ENCODE results near the gene CFAP20DC.

Gene CFAP20DC

DNA sequence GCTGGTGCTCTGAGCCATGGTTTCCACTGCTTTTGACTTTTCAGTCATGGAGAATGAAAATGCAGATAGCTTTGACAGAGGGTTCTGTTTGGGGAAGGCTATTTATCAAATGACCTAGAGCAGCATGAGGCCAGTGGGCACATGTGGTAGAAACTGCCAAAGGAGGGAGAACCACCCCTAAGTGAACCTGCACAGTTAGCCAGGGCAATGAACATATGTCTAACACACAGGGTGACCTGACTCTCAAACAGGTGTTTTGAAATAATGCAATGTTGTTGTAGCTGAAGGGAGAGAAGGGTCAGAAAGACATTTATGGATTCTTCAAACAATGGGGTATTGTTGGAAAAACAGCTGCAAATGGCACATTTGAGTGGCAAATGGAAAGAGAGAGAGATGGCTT, 208.9 kb downstream of the CFAP20DC start:
- no peak for DNase-seq (ENCODE audit: insufficient read length, low spot score)
- no peak for TF ChIP-seq PAX5 (IDR thresholded peaks at IDR 0.05; ENCODE audit: insufficient read depth, low read length, severe bottlenecking)
- TF ChIP-seq TAF1 (IDR thresholded peaks at IDR 0.05; ENCODE audit: low read depth, low read length): no peak
- no peak for TF ChIP-seq POLR2AphosphoS5 (IDR thresholded peaks at IDR 0.05; ENCODE audit: low read depth, low read length)
- TF ChIP-seq SPI1 (IDR thresholded peaks at IDR 0.05; ENCODE audit: low read depth, low read length): no peak
- TF ChIP-seq POU2F2 (IDR thresholded peaks at IDR 0.05; ENCODE audit: low read depth, low read length): no peak
- TF ChIP-seq POLR2A (IDR thresholded peaks at IDR 0.05; ENCODE audit: low read depth, low read length): no peak
- FAIRE-seq: no peak

DNA sequence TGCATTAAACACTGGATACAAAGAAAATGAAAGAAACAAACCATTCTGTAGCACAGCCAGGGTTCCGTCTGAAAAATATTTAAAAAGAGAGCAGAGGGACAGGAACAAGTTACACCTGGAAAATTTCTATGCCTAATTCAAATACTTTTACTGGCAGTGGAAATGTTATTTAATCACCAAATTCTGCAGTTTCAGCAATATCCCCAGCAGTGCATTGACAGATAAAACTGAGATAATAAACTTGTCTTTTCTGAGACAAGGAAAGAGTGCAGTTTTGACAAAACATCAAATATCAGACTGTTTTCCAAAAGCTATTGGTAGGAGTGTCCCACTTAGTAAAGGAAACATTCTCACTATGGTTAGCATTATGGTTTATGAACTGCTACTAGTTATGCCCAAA, 209.9 kb downstream of the CFAP20DC start:
- FAIRE-seq (no peak), DNase-seq (ENCODE audit: insufficient read length, low spot score) (no peak)
- TF ChIP-seq POLR2AphosphoS5 (IDR thresholded peaks at IDR 0.05; ENCODE audit: low read depth, low read length): no peak
- no peak for TF ChIP-seq POU2F2 (IDR thresholded peaks at IDR 0.05; ENCODE audit: low read depth, low read length)
- TF ChIP-seq POLR2A (IDR thresholded peaks at IDR 0.05; ENCODE audit: low read depth, low read length): no peak
- TF ChIP-seq SPI1 (IDR thresholded peaks at IDR 0.05; ENCODE audit: low read depth, low read length): no peak

DNA sequence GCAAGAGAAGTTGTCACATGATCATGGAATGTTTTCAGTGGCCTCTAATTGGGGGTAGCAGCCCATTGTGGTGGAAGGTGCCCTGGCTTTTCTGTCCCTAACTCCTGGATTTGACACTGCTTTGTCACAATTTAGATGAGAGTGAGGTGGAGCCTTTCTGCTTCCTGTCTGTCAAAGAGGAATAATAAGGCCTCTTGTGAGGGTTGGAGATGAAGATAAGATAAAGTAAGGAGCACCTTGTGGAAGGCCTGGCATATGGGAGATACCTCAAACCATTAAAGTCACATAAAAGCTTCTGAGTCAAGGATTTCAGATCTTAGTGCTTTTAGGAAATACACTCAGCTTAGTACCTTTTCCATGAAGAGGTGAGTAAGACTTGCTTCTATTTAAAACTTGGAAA, 210.6 kb downstream of the CFAP20DC start:
- TF ChIP-seq PAX5 (IDR thresholded peaks at IDR 0.05; ENCODE audit: insufficient read depth, low read length, severe bottlenecking): no peak
- TF ChIP-seq POLR2AphosphoS5 (IDR thresholded peaks at IDR 0.05; ENCODE audit: low read depth, low read length): no peak
- no peak for TF ChIP-seq POU2F2 (IDR thresholded peaks at IDR 0.05; ENCODE audit: low read depth, low read length)
- FAIRE-seq (no peak), DNase-seq (ENCODE audit: insufficient read length, low spot score) (no peak)

DNA sequence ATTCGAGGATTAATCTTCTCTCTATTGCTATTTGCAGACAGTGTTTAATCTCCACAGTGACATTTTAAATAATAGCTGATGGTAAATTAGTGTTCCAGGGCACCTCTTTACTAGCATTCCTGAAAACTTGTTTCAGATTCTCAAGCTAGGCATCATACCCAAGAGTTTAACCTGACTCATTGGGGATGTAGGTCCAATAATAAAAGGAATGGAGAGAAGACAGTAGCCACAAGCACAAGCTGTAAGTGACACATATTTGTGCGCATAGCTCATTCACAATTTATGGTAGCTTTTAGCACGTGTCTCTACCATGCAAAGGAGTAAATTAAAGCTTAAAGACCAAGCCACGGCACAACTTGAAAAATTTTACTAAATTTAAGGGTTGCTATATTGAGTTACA, 212.0 kb downstream of the CFAP20DC start:
- DNase-seq (ENCODE audit: insufficient read length, low spot score) (no peak), FAIRE-seq (no peak)
- TF ChIP-seq POLR2AphosphoS5 (IDR thresholded peaks at IDR 0.05; ENCODE audit: low read depth, low read length): no peak
- TF ChIP-seq POLR2A (IDR thresholded peaks at IDR 0.05; ENCODE audit: low read depth, low read length): no peak
- no peak for TF ChIP-seq PAX5 (IDR thresholded peaks at IDR 0.05; ENCODE audit: insufficient read depth, low read length, severe bottlenecking)
- TF ChIP-seq SPI1 (IDR thresholded peaks at IDR 0.05; ENCODE audit: low read depth, low read length): no peak
- TF ChIP-seq TAF1 (IDR thresholded peaks at IDR 0.05; ENCODE audit: low read depth, low read length): no peak
- TF ChIP-seq POU2F2 (IDR thresholded peaks at IDR 0.05; ENCODE audit: low read depth, low read length): no peak

DNA sequence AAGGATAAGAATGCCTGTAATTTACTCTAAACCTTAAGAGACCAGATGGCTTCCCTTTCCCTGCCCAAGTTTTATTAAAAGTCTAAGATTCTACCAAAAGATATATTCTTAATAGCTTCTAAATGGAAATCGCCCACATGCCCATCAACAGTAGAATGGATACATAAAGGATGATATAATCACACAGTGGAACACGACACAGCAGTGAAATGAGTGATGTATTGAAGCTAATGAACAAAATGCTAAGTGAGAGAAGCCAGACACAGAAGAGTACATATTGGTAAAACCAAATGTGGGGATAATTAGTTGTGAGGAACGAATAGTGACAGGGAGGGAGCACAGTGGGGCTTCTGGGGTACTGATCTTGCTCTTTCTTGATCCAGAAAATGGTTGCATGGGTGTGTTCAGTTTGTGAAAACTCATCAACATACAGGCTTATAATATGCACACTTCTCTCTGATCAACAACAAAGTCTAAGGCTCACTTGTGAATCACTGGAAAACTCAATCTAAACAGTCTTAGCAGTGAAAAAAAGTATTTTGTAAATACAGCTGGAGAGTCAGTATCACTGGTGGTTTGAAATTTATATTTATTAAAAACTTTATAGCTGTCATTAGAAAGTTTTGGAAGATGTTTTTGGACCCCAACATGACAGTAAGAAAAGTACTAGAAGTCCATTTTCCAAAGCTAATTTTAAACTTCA, 212.5 kb downstream of the CFAP20DC start:
- FAIRE-seq (no peak), DNase-seq (ENCODE audit: insufficient read length, low spot score) (no peak)
- TF ChIP-seq SPI1 (IDR thresholded peaks at IDR 0.05; ENCODE audit: low read depth, low read length) (no peak), POU2F2 (IDR thresholded peaks at IDR 0.05; ENCODE audit: low read depth, low read length) (no peak), PAX5 (IDR thresholded peaks at IDR 0.05; ENCODE audit: insufficient read depth, low read length, severe bottlenecking) (no peak), TAF1 (IDR thresholded peaks at IDR 0.05; ENCODE audit: low read depth, low read length) (no peak), POLR2A (IDR thresholded peaks at IDR 0.05; ENCODE audit: low read depth, low read length) (no peak), POLR2AphosphoS5 (IDR thresholded peaks at IDR 0.05; ENCODE audit: low read depth, low read length) (no peak)

DNA sequence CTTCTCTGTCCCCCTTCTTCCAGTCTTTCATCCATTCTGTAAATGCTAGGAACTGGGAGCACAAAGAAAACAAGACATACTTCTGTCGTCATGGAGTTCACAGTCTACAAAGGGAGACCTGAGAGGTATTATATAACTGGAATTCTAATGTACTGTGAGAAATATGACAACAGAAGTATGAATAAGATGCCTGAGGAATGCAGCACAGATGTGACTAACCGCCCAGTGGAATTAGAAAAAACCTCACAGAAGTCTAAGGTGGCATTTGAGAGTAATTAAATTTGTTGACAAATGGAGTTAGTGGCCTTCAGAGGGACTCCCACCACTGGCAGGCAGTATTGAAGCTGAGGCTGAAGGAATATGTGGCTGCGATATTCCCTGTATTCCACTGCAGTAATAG, 214.7 kb downstream of the CFAP20DC start:
- FAIRE-seq: no peak
- no peak for DNase-seq (ENCODE audit: insufficient read length, low spot score)

DNA sequence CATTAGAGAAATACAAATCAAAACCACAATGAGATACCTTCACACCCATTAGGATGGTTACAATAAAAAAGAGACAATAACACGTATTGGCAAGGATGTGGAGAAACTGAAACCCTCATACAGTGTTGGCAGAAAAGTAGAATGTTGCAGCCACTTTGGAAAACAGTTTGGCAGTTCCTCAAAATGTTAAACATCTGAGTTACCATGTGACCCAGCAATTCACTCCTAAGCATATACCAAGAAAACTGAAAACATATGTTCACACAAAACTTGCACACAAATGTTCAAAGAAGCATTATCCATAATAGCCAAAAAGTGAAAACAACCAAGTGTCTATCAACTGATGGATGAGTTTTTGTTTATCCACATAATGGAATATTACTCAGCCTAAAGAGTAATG, 216.3 kb downstream of the CFAP20DC start:
- TF ChIP-seq PAX5 (IDR thresholded peaks at IDR 0.05; ENCODE audit: insufficient read depth, low read length, severe bottlenecking) (no peak), SPI1 (IDR thresholded peaks at IDR 0.05; ENCODE audit: low read depth, low read length) (no peak), TAF1 (IDR thresholded peaks at IDR 0.05; ENCODE audit: low read depth, low read length) (no peak), POLR2A (IDR thresholded peaks at IDR 0.05; ENCODE audit: low read depth, low read length) (no peak), POU2F2 (IDR thresholded peaks at IDR 0.05; ENCODE audit: low read depth, low read length) (no peak), POLR2AphosphoS5 (IDR thresholded peaks at IDR 0.05; ENCODE audit: low read depth, low read length) (no peak)
- no peak for DNase-seq (ENCODE audit: insufficient read length, low spot score)
- no peak for FAIRE-seq

More for the DNA sequence above, 214.7 kb downstream of the CFAP20DC start:
- no peak for TF ChIP-seq POLR2AphosphoS5 (IDR thresholded peaks at IDR 0.05; ENCODE audit: low read depth, low read length)
- TF ChIP-seq SPI1 (IDR thresholded peaks at IDR 0.05; ENCODE audit: low read depth, low read length): no peak
- no peak for TF ChIP-seq TAF1 (IDR thresholded peaks at IDR 0.05; ENCODE audit: low read depth, low read length)
- no peak for TF ChIP-seq POU2F2 (IDR thresholded peaks at IDR 0.05; ENCODE audit: low read depth, low read length)
- TF ChIP-seq POLR2A (IDR thresholded peaks at IDR 0.05; ENCODE audit: low read depth, low read length): no peak
- no peak for TF ChIP-seq PAX5 (IDR thresholded peaks at IDR 0.05; ENCODE audit: insufficient read depth, low read length, severe bottlenecking)

DNA sequence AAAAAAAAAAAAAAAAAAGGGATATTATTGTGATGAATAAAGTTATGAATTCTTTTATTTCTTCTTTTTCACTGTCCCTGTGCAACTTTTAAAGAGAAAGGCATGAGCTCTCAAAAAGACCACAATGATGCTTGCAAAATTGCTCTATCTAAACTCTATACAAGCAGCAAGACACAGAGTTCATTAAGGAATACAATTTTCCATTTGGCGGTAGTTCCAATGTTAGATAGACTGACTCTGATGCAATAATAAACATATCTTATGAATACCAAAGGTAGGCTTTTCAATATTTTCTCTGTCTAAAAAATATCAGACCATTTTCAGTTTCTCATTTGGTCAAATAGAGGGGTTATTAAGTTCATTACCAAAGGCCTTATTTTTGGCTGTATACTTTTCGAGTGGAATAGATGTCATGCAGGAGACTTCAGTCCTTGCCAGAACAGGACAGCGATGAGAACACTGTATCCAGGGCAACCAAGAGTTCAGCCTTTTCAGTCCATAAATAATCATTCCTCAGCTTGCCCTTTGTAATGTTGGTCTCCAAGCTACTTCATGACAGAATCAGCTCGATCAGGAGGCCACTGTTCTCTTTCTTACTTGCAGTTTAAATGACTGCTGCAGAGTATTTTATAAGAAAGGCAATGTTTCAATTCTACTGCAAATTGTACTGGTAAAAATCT, 220.4 kb downstream of the CFAP20DC start:
- DNase-seq (ENCODE audit: insufficient read length, low spot score) (no peak), FAIRE-seq (no peak)
- TF ChIP-seq POLR2AphosphoS5 (IDR thresholded peaks at IDR 0.05; ENCODE audit: low read depth, low read length) (no peak), PAX5 (IDR thresholded peaks at IDR 0.05; ENCODE audit: insufficient read depth, low read length, severe bottlenecking) (no peak), TAF1 (IDR thresholded peaks at IDR 0.05; ENCODE audit: low read depth, low read length) (no peak), POU2F2 (IDR thresholded peaks at IDR 0.05; ENCODE audit: low read depth, low read length) (no peak), SPI1 (IDR thresholded peaks at IDR 0.05; ENCODE audit: low read depth, low read length) (no peak), POLR2A (IDR thresholded peaks at IDR 0.05; ENCODE audit: low read depth, low read length) (no peak)

DNA sequence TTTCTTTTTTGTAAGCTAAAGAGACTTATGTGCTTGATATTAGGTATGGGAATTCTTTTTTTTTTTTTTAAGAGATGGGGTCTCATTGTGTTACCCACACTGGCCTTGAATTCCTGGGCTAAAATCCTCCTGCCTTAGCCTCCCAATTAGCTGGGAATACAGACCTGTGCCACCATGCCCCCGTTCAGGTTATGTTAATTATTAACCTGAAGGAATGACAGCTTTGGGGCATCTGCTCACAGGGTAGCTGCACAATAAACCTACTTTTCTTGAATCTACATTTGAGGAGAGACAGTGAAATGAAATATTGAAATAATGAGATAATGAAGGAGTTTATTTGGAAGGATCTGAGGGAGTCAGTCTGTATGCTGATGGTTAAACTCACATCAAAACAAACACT, 225.0 kb downstream of the CFAP20DC start:
- no peak for FAIRE-seq
- TF ChIP-seq PAX5 (IDR thresholded peaks at IDR 0.05; ENCODE audit: insufficient read depth, low read length, severe bottlenecking) (no peak), POLR2A (IDR thresholded peaks at IDR 0.05; ENCODE audit: low read depth, low read length) (no peak), SPI1 (IDR thresholded peaks at IDR 0.05; ENCODE audit: low read depth, low read length) (no peak), TAF1 (IDR thresholded peaks at IDR 0.05; ENCODE audit: low read depth, low read length) (no peak), POU2F2 (IDR thresholded peaks at IDR 0.05; ENCODE audit: low read depth, low read length) (no peak)
- no peak for DNase-seq (ENCODE audit: insufficient read length, low spot score)
